AG10803 (cell line): Measurements from ENCODE around the gene JARID2.
A peak's percentile ranks its signal among the peaks of the same experiment; 100 is the strongest.
"Not testable (repeated sequence)": the region's sequence is repeated elsewhere in the genome, so short reads cannot be mapped to it uniquely, and the experiment has no call there.

Source experiments
- DNase-seq: peaks from one replicate; pipeline ENCODE4 v3.0.0; 2010; ENCODE audit warnings: low read depth
- H3K4me3 ChIP-seq: 2 replicates; pipeline ENCODE4 v1.5.1; 2011; ENCODE audit warnings: mild to moderate bottlenecking, low read length, control low read depth
- TF ChIP-seq, protein P1 (sequence below): conservative IDR thresholded peaks from 2 replicates; pipeline ENCODE4 v1.5.1; 2011; ENCODE audit warnings: mild to moderate bottlenecking, low read length, control low read depth, inconsistent platforms

JARID2 gene

DNA sequence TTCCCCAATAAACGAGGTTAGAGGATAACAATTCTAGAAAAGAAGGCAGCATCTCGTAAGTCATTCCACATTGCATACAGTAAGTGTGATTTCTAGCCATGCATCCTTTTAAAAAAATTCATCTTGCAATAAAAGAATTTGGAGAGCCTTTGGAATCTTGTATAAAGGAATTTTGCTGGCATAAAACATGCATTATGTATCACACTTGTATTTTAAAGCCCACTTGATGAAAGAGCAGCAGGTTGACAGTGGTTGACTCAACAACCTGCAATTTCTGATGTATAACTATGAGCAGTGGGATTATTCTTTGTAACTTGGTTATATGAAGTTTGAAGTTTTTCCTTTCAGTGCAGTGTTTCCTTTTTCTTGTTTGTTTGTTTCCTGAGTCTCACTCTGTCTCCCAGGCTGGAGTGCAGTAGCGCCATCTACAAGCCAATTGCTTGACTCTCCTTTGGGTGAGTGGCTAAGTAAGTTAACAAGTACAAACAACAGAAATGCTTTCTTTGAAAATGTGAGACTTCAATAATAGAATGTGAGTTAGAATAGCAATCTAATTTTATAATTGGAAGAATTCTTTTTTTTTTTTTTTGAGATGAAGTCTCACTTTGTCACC, 39.9 kb downstream of the JARID2 start:
- TF ChIP-seq, protein P1, sequence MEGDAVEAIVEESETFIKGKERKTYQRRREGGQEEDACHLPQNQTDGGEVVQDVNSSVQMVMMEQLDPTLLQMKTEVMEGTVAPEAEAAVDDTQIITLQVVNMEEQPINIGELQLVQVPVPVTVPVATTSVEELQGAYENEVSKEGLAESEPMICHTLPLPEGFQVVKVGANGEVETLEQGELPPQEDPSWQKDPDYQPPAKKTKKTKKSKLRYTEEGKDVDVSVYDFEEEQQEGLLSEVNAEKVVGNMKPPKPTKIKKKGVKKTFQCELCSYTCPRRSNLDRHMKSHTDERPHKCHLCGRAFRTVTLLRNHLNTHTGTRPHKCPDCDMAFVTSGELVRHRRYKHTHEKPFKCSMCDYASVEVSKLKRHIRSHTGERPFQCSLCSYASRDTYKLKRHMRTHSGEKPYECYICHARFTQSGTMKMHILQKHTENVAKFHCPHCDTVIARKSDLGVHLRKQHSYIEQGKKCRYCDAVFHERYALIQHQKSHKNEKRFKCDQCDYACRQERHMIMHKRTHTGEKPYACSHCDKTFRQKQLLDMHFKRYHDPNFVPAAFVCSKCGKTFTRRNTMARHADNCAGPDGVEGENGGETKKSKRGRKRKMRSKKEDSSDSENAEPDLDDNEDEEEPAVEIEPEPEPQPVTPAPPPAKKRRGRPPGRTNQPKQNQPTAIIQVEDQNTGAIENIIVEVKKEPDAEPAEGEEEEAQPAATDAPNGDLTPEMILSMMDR, result peak; percentile 32
- peak; percentile 71 for DNase-seq
- no peak overlapping the region for H3K4me3 ChIP-seq

- TF ChIP-seq, protein P1, result no peak
- H3K4me3 ChIP-seq, result no peak overlapping the region
- no peak for DNase-seq
Observed at GRCh38 chr6:15287670-15288375, 42.0 kb downstream of the JARID2 start.

GRCh38 chr6:15288856-15289255, 43.0 kb downstream of the JARID2 start:
- no peak for DNase-seq
- no peak overlapping the region for H3K4me3 ChIP-seq
- TF ChIP-seq, protein P1, result no peak

- not testable (repeated sequence) for H3K4me3 ChIP-seq, DNase-seq
Observed at GRCh38 chr6:15289456-15289855, 43.6 kb downstream of the JARID2 start.

- no peak for DNase-seq
- TF ChIP-seq, protein P1, result no peak
- no peak overlapping the region for H3K4me3 ChIP-seq
Observed at GRCh38 chr6:15290067-15290680, 44.3 kb downstream of the JARID2 start.

GRCh38 chr6:15290962-15291704, 45.3 kb downstream of the JARID2 start:
- TF ChIP-seq, protein P1, result no peak
- no peak for DNase-seq
- H3K4me3 ChIP-seq, result no peak overlapping the region

- TF ChIP-seq, protein P1, result no peak
- H3K4me3 ChIP-seq, result no peak overlapping the region
- DNase-seq, result no peak
Observed at GRCh38 chr6:15292721-15293302, 46.9 kb downstream of the JARID2 start.
